GM21723 (cell line): ENCODE data around the gene SCRT2.
"Not testable (repeated sequence)": the region's sequence is repeated elsewhere in the genome, so short reads cannot be mapped to it uniquely, and the experiment has no call there.

Experiments
- ATAC-seq: cut with Tn5 transposase; IDR thresholded peaks from one replicate; pipeline ENCODE4 v1.9.1; 2021; ENCODE audit warnings: mild to moderate bottlenecking, moderate library complexity; ENCODE audit not compliant: unreplicated experiment

The SCRT2 gene

GRCh38 chr20:701401-702129 is 26.0 kb upstream of the SCRT2 start:
- no peak for ATAC-seq

GRCh38 chr20:699811-700338 is 24.3 kb upstream of the SCRT2 start:
- ATAC-seq: no peak

DNA sequence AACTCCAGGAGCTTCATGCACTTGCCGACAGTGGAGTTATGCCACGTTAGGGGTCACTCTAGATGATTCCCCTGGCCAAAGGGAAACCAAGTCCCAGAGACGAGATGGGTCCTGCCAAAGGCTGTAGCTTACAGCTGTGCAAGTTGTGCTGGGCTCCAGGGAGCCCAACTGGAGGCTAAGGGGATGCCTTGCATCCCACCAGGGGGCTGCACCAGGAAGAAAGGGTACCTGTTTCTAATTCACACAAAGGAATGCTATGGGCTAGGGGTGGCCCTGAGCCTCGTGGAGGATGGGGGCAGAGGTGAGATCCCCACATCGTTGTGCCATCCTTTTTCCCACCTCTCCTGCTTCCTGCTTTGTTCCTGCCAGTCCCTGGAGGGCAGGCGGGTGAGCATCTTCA is 23.7 kb upstream of the SCRT2 start:
- no peak for ATAC-seq

- no peak for ATAC-seq
Observed at GRCh38 chr20:698276-698675, 22.7 kb upstream of the SCRT2 start.

- ATAC-seq: no peak
Observed at GRCh38 chr20:697826-698225, 22.2 kb upstream of the SCRT2 start.

- ATAC-seq: no peak
Observed at GRCh38 chr20:695165-695866, 19.7 kb upstream of the SCRT2 start.

DNA sequence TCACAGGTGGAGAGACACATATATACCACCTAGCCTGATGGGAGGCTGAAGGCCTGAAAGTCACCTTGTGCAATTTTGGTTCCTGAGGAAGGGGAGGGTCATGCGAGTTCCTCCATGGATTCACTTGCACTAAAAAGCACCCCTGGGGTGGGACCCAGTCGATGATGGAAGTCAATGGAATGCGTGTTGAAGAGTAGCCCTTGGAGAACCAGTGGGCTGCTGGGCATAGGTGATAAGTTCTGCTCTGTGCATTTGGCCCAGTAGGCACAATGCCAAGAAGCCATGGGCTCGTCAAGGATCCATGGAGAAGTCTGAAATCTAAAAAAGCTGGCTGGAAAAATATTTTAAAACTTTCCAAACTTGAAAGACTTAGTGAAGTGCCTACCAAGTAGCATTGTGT is 18.9 kb upstream of the SCRT2 start:
- ATAC-seq: no peak

- not testable (repeated sequence) for ATAC-seq
Observed at GRCh38 chr20:693786-694185, 18.2 kb upstream of the SCRT2 start.

- no peak for ATAC-seq
Observed at GRCh38 chr20:692044-692443, 16.4 kb upstream of the SCRT2 start.

GRCh38 chr20:689947-690346 is 14.3 kb upstream of the SCRT2 start:
- ATAC-seq: no peak

DNA sequence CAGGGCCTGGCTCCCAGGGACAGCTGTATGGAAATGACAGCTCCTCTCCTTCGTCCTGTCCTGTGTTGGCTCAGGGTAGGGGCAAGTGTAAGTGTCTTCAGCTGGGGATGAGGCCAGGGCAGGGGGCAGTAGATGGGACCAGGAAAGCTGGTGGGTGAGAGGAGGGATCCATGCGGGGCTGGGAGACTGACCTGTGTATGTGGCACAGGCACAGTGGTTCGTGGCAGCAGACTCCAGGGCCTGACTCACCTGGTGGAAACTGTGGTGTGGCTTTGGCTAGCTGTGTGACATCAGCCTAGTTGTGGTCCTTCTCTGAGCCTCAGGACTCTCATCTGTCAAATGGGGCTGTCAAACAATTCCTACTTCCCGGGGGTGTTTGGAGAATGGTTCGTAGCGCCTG is 13.7 kb upstream of the SCRT2 start:
- no peak for ATAC-seq

DNA sequence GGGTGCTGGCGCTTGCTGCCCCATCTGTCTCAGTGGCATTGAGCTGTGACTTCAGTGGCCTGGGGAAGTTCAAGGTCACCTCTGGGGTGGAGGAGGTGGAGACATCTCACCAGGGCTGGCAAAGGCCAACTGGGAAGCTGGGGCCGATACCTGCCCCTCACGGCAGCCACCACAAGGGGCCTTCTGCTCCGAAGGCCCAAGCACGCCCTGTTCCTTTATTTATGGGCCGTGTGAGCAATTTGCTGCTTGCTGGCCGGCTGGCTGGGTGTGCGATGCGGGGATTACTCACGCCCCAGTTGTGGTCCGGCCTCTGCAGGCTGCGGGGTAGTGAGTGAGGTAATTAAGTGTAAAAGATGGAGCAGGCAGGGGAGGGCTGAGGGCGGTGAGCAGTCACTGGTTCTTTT is 13.2 kb upstream of the SCRT2 start:
- ATAC-seq: no peak

GRCh38 chr20:687468-688203 is 12.0 kb upstream of the SCRT2 start:
- ATAC-seq: no peak

- no peak for ATAC-seq
Observed at GRCh38 chr20:684676-685319, 9.2 kb upstream of the SCRT2 start.

DNA sequence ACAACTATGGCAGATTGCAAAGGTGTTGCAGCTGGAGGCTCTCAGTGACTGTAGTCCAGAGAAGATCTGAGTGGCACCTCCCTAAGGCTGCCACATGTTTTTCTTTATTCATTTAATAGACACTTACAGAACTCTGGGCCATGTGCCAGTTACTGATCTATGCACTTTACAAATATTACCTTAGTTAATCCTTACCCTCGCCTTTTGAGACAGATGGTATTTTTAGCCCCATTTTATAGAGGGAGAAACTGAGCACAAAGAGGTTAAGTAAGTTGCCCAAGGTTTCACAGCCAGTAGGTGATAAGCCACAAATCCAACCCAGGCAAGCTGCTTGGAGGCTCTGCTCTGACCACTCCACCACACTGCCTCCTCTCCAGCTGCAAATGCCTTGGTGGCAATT is 6.5 kb upstream of the SCRT2 start:
- ATAC-seq: no peak

- ATAC-seq: no peak
Observed at GRCh38 chr20:680638-681187, 5.1 kb upstream of the SCRT2 start.

DNA sequence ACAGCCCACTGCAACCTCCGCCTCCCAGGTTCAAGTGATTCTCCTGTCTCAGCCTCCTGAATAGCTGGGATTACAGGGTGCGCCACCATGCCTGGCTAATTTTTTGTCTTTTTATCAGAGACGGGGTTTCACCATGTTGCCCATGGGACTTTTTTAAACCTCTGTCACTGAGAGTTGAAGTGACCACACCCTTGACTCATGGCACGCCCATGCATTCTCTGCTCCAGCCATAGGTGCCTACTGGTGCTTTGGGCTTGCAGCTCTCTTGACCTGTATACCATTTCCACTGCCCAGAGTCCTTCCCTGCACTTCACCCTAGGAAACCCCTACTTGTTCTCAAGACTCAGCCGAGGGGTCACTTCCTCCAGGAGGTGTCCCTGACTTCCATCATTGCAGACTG is 2.4 kb upstream of the SCRT2 start:
- ATAC-seq: no peak

GRCh38 chr20:676967-677366 is 1.4 kb upstream of the SCRT2 start:
- no peak for ATAC-seq

- no peak for ATAC-seq
Observed at GRCh38 chr20:676315-676937, 824 bp upstream of the SCRT2 start.

DNA sequence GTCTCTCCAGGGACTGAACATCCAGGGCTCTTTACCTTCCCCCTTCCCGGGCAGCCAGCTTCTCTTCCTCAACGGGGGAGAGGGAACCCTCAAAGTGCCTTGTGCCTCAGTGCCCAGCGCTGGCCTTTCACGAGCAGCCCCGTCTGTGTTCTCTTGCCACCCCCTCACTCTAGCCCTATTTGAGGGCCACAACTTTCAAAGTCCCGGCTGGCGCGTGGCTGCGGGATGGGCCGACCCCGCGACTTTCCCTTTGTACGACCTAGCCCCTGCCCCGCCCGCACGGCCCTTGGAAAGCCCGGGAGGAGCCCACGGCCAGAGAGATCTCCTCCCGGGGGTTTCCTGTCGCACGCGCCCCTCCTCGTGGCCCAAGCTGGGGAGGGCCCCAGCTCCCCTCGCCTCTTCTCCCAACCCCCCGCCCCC is 559 bp downstream of the SCRT2 start:
- ATAC-seq: no peak
